Cardiac atrium fibroblast (primary cell): ENCODE results near the gene SCAMP3. TPM values are rescaled to one million over a fixed set of nuclear protein-coding genes. Genes with fewer than 3 reads are reported as not detected.

Source experiments
- total RNA-seq: library from RNA; depleted of rRNA; stranded (reverse); fragments of >200 nt; gene quantifications from 2 replicates; pipeline ENCODE4 v1.2.3, GENCODE V29; 2015

Gene SCAMP3
- total RNA-seq: 67.5 and 116 TPM in 2 replicates

DNA sequence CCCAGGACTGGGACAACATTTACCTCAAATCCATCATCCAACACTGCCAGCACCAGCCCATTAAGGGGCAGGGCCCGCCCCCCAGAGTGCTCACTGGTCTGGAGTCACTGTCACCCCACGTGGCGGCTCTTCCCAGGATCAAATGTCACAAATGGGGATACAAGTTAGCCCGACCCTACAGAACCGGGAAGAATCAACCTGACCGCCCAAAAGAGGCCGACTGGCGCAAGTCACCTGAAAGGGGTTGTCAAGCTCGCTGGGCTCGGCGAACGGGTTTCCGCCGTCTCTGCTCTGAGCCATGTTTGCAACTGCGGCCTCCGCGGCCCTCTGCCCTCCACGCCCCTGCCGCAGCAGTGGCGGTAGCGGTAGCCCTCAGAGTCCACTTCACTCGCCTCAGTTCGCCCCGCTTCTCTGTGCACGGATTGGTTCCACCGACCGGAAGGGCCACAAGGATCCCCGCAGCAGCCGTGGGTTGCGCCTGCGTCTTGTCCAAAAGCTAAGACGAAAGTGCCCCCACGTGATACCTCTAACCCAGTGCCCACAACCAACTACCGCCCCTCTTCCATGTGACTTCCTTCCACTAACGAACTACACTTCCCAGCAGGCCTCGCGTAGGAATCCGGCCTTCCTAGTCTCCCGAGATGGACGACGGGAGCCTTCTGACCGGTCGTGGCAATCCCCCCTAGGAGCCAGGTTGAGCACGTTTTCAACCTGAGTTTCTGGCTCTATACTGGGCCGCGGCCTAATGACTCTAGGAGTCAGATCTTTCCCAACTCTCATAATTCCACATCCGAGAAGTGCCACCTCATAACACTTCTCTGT is at the start of gene SCAMP3:
TSS of gene SCAMP3 (minus strand) at position 509 of the 822 bp plus-strand sequence. CDS start at position 300, 209 bp downstream.

GRCh38 chr1:155308493-155309422 is 46.6 kb upstream of the SCAMP3 start, which contains the start of gene FDPS:
FDPS (plus strand) TSS chr1:155308866; CDS start chr1:155309790, 924 bp downstream.

GRCh38 chr1:155301342-155301841 is 39.2 kb upstream of the SCAMP3 start, which contains the start of gene PKLR:
PKLR (minus strand) TSS chr1:155301438; CDS start chr1:155301395, 43 bp downstream.

GRCh38 chr1:155277070-155277901 is 15.1 kb upstream of the SCAMP3 start, which contains the start of gene HCN3:
HCN3 (plus strand) TSS chr1:155277463; CDS start chr1:155277591, 128 bp downstream.

GRCh38 chr1:155273343-155274245 is 11.4 kb upstream of the SCAMP3 start, which contains the start of gene CLK2:
CLK2 (minus strand) TSS chr1:155273504; CDS start chr1:155270977, 2,527 bp downstream.

DNA sequence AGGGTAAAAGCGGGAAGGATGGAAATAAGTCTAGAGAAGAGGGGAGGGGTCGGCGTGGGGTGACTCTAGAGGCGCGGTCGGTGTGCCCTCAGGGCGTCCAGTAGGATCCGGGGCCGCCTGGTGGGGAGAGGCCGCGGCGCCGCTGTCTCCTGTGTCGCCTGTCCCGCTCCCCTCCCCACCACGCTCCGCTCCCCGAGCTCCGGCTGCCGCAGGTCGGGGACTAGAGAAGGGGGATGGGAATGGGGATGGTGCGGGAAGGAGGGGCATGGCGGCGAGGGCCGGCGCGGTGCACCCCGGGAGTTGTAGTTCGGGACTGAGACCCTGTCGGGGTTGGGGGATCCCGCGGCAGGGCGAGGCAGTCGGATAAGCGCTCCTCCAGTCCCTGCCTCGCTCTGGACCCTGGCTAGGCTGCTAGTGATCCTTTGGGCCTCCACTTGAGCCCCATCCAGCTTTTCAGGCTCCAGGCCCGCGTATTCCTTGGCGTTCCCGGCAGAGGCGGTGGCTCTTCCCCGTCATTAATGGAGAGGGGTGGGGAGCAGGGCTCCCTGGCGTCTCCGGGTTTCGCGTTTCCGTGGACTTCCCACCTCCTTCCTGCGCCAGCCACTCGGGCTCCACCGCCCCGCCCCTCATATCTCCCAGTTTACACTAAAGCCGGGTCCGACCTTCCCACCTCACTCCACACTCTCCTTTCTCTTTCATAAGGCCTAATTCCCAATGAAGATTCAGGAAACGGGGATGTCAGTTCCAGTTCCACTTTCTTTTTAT is 6.7 kb downstream of the SCAMP3 start, which contains the start of gene ENTREP3:
TSS of gene ENTREP3 (minus strand) at position 241 of the 765 bp plus-strand sequence. CDS start 606 bp downstream, outside the sequence.

DNA sequence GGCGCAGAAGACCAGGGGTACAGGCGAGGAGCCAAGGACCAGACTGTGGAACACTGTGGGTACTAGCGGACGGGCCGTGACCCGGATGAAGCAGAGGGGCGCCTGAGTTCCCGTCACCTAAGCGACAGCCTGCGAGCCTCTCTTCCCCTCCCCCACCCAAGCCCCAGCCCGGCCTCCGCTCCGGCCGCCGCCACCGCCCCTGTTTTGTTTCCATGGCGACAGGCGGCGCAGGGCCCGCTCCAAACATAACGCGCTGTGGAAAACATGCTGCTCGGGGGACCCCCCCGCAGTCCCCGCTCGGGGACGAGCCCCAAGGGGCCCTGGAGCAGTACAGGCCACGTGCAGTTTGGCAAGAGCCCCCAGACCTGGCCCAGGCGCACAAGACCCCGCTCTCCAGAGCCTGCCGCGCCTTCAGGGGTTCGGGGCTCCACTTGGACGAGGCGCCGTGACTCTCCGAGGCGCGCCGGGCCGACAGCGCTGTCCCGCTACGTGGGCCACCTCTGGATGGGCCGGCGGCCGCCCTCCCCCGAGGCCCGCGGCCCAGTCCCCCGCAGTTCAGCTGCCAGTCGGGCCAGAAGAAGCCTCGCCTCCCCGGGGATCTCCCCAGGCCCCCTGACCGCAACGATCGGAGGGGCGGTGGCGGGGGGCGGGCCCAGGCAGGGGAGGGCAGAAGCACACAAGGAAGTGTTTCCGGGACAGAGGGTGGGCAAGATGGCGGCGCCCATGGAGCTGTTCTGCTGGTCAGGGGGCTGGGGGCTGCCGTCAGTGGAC is 53.4 kb downstream of the SCAMP3 start, which contains the start of gene MTX1:
TSS of gene MTX1 (plus strand) at position 155 of the 771 bp plus-strand sequence. CDS start at position 265, 110 bp downstream.

GRCh38 chr1:155207806-155208540 is 54.2 kb downstream of the SCAMP3 start, which contains the start of gene THBS3:
THBS3 (minus strand) TSS chr1:155207897; CDS start chr1:155207876, 21 bp downstream.

Other genes starting within 250 kb of the SCAMP3 start
- gene DCST2, start 228.6 kb downstream of the SCAMP3 start, total RNA-seq: 0.18 TPM in 1 of 2 replicates, not detected in the other
- not detected in 2 replicates for gene DCST1, start 228.5 kb downstream of the SCAMP3 start, total RNA-seq
- 125 and 162 TPM in 2 replicates for gene ADAM15, start 211.0 kb downstream of the SCAMP3 start, total RNA-seq
- gene EFNA4, start 198.6 kb downstream of the SCAMP3 start, total RNA-seq: 5.8 and 8.5 TPM in 2 replicates
- gene EFNA3, start 183.5 kb downstream of the SCAMP3 start, total RNA-seq: 0.90 and 2.8 TPM in 2 replicates
- 5.8 and 12.2 TPM in 2 replicates for gene EFNA1, start 134.5 kb downstream of the SCAMP3 start, total RNA-seq
- 36.6 and 43.5 TPM in 2 replicates for gene SLC50A1, start 126.5 kb downstream of the SCAMP3 start, total RNA-seq
- gene DPM3, start 121.8 kb downstream of the SCAMP3 start, total RNA-seq: 26.9 and 50.1 TPM in 2 replicates
- 139 and 169 TPM in 2 replicates for gene KRTCAP2, start 89.1 kb downstream of the SCAMP3 start, total RNA-seq
- 0.97 and 1.1 TPM in 2 replicates for gene TRIM46, start 88.5 kb downstream of the SCAMP3 start, total RNA-seq
- 11.9 and 14.7 TPM in 2 replicates for gene THBS3, start 54.5 kb downstream of the SCAMP3 start, total RNA-seq
- gene MTX1, start 53.7 kb downstream of the SCAMP3 start, total RNA-seq: 46.0 and 73.2 TPM in 2 replicates
- 6.6 and 7.6 TPM in 2 replicates for gene ENTREP3, start 6.9 kb downstream of the SCAMP3 start, total RNA-seq
- gene CLK2, start 11.1 kb upstream of the SCAMP3 start, total RNA-seq: 22.2 and 25.6 TPM in 2 replicates
- under 0.01 and 0.90 TPM in 2 replicates for gene HCN3, start 15.1 kb upstream of the SCAMP3 start, total RNA-seq
- not detected in 2 replicates for gene PKLR, start 39.1 kb upstream of the SCAMP3 start, total RNA-seq
- gene FDPS, start 46.5 kb upstream of the SCAMP3 start, total RNA-seq: 160 and 262 TPM in 2 replicates
- gene RUSC1, start 58.5 kb upstream of the SCAMP3 start, total RNA-seq: 22.4 and 38.1 TPM in 2 replicates